ENCODE results near the gene TNFRSF6B. TPM values are rescaled to one million over a fixed set of nuclear protein-coding genes. Genes with fewer than 3 reads are reported as not detected.
"Not testable (repeated sequence)": the region's sequence is repeated elsewhere in the genome, so short reads cannot be mapped to it uniquely, and the experiment has no call there.

TNFRSF6B gene
- not detected for total RNA-seq

- Mint-ChIP-seq H3K27me3 (no peaks in the 10 kb centered on the region), H3K9me3 (ENCODE audit: low read depth) (no peaks in the 10 kb centered on the region), H3K4me3 (no peak within 1 kb of the TSS), H3K36me3 (peaks cover 10% of the 10 kb centered on the region), H3K4me1 (peaks cover 22% of the 10 kb centered on the region), H3K27ac (no peak within 1 kb of the TSS)
- ATAC-seq, result peak; percentile 8
- CTCF ChIA-PET, result interaction anchor here (0.7 to 2.3 kb wide), 3 partner anchors 11 to 64 kb away, joined by 3 to 7 read pairs (median 3); partner anchors contain the start of genes ARFRP1 and ZGPAT
- no peak for DNase-seq
These were observed at the start of gene TNFRSF6B for GRCh38 chr20:63696628-63697356. Gene TNFRSF6B, plus strand, starts transcription at chr20:63696652. Its CDS starts 116 bp downstream, at chr20:63696768.

- ATAC-seq (no peak), DNase-seq (no peak)
- Mint-ChIP-seq H3K4me3 (no peak overlapping the region), H3K4me1 (peaks cover 3% of the 10 kb centered on the region), H3K27ac (no peak overlapping the region), H3K27me3 (peaks cover 6% of the 10 kb centered on the region), H3K9me3 (ENCODE audit: low read depth) (no peaks in the 10 kb centered on the region), H3K36me3 (no peaks in the 10 kb centered on the region)
- CTCF ChIA-PET, result interaction anchor here (0.8 to 1.0 kb wide), 3 partner anchors 35 to 472 kb away, joined by 3 read pairs; no protein-coding TSS in a partner anchor
These were observed 48.3 kb upstream of the TNFRSF6B start for GRCh38 chr20:63648190-63648589.

- peaks cover 6% of the 10 kb centered on the region for H3K27me3 Mint-ChIP-seq
- no peak overlapping the region for H3K4me3 Mint-ChIP-seq
- no peak for DNase-seq
- no peaks in the 10 kb centered on the region for H3K36me3 Mint-ChIP-seq
- ATAC-seq, result no peak
- H3K27ac Mint-ChIP-seq, result no peak overlapping the region
- CTCF ChIA-PET, result no interaction called here
- no peaks in the 10 kb centered on the region for H3K9me3 Mint-ChIP-seq (ENCODE audit: low read depth)
- peaks cover 7% of the 10 kb centered on the region for H3K4me1 Mint-ChIP-seq
These were observed 47.4 kb upstream of the TNFRSF6B start for GRCh38 chr20:63648895-63649589.

- H3K9me3 Mint-ChIP-seq (ENCODE audit: low read depth); ATAC-seq; H3K36me3 Mint-ChIP-seq; H3K27ac Mint-ChIP-seq; H3K27me3 Mint-ChIP-seq; CTCF ChIA-PET; H3K4me3 Mint-ChIP-seq; DNase-seq: not testable (repeated sequence)
- peaks cover 15% of the 10 kb centered on the region for H3K4me1 Mint-ChIP-seq
These were observed 46.0 kb upstream of the TNFRSF6B start for GRCh38 chr20:63650486-63650885.

- H3K9me3 Mint-ChIP-seq (ENCODE audit: low read depth), result no peaks in the 10 kb centered on the region
- no peaks in the 10 kb centered on the region for H3K36me3 Mint-ChIP-seq
- peaks cover 15% of the 10 kb centered on the region for H3K4me1 Mint-ChIP-seq
- CTCF ChIA-PET, result interaction anchor here (1.0 kb wide), 1 partner anchor 10 kb away, joined by 5 read pairs; no protein-coding TSS in a partner anchor
- peak overlapping the region; percentile 36 for H3K4me3 Mint-ChIP-seq
- no peak overlapping the region for H3K27ac Mint-ChIP-seq
- ATAC-seq (no peak), DNase-seq (no peak)
- H3K27me3 Mint-ChIP-seq, result peaks cover 6% of the 10 kb centered on the region
These were observed 44.6 kb upstream of the TNFRSF6B start for GRCh38 chr20:63651942-63652191.

- no peak for DNase-seq
- peaks cover 20% of the 10 kb centered on the region for H3K4me1 Mint-ChIP-seq
- H3K27me3 Mint-ChIP-seq, result peaks cover 6% of the 10 kb centered on the region
- no peaks in the 10 kb centered on the region for H3K36me3 Mint-ChIP-seq
- H3K4me3 Mint-ChIP-seq, result peak overlapping the region; percentile 36
- no peaks in the 10 kb centered on the region for H3K9me3 Mint-ChIP-seq (ENCODE audit: low read depth)
- CTCF ChIA-PET, result interaction anchor here (1.0 to 1.5 kb wide), 2 partner anchors 10 to 11 kb away, joined by 5 to 7 read pairs; no protein-coding TSS in a partner anchor
- peak; percentile 40 for ATAC-seq
- H3K27ac Mint-ChIP-seq, result no peak overlapping the region
These were observed 44.1 kb upstream of the TNFRSF6B start for GRCh38 chr20:63652192-63652980.

- DNase-seq (peak; percentile 84), ATAC-seq (peak; percentile 56)
- Mint-ChIP-seq H3K36me3 (no peaks in the 10 kb centered on the region), H3K27me3 (peaks cover 6% of the 10 kb centered on the region), H3K4me3 (peak within 1 kb of the TSS; percentile 70), H3K27ac (peak within 1 kb of the TSS; percentile 56), H3K9me3 (ENCODE audit: low read depth) (no peaks in the 10 kb centered on the region), H3K4me1 (peaks cover 26% of the 10 kb centered on the region)
- CTCF ChIA-PET, result interaction anchor here (1.1 to 1.5 kb wide), 2 partner anchors 12 to 28 kb away, joined by 4 to 7 read pairs; no protein-coding TSS in a partner anchor
These were observed 43.1 kb upstream of the TNFRSF6B start, which contains the start of gene STMN3 for GRCh38 chr20:63653041-63653973. Gene STMN3, minus strand, starts transcription at chr20:63653424. Its CDS starts 79 bp downstream, at chr20:63653345.

- Mint-ChIP-seq H3K27me3 (peaks cover 6% of the 10 kb centered on the region), H3K36me3 (no peaks in the 10 kb centered on the region), H3K27ac (peak overlapping the region; percentile 56), H3K4me3 (peak overlapping the region; percentile 70), H3K9me3 (ENCODE audit: low read depth) (no peaks in the 10 kb centered on the region), H3K4me1 (peaks cover 31% of the 10 kb centered on the region)
- no peak for ATAC-seq
- CTCF ChIA-PET, result interaction anchor here (1.0 to 1.5 kb wide), 3 partner anchors 12 to 29 kb away, joined by 3 to 7 read pairs (median 4); no protein-coding TSS in a partner anchor
- no peak for DNase-seq
These were observed 42.3 kb upstream of the TNFRSF6B start for GRCh38 chr20:63653974-63654668.

- H3K27me3 Mint-ChIP-seq, result peaks cover 6% of the 10 kb centered on the region
- no peak for DNase-seq
- H3K4me3 Mint-ChIP-seq, result no peak overlapping the region
- ATAC-seq, result no peak
- CTCF ChIA-PET, result interaction anchor here (1.0 kb wide), 1 partner anchor 13 kb away, joined by 3 read pairs; no protein-coding TSS in a partner anchor
- no peaks in the 10 kb centered on the region for H3K9me3 Mint-ChIP-seq (ENCODE audit: low read depth)
- peaks cover 2% of the 10 kb centered on the region for H3K36me3 Mint-ChIP-seq
- peaks cover 39% of the 10 kb centered on the region for H3K4me1 Mint-ChIP-seq
- no peak overlapping the region for H3K27ac Mint-ChIP-seq
These were observed 41.2 kb upstream of the TNFRSF6B start for GRCh38 chr20:63655249-63655648.

GRCh38 chr20:63656451-63656850, 40.0 kb upstream of the TNFRSF6B start:
- Mint-ChIP-seq H3K27ac (no peak overlapping the region), H3K4me3 (no peak overlapping the region), H3K36me3 (peaks cover 2% of the 10 kb centered on the region), H3K27me3 (peaks cover 3% of the 10 kb centered on the region), H3K4me1 (peaks cover 39% of the 10 kb centered on the region), H3K9me3 (ENCODE audit: low read depth) (no peaks in the 10 kb centered on the region)
- ATAC-seq (no peak), DNase-seq (no peak)
- CTCF ChIA-PET, result no interaction called here

- Mint-ChIP-seq H3K27me3 (no peaks in the 10 kb centered on the region), H3K4me1 (peaks cover 36% of the 10 kb centered on the region), H3K27ac (peak overlapping the region; percentile 93), H3K4me3 (peak overlapping the region; percentile 95), H3K36me3 (peaks cover 5% of the 10 kb centered on the region), H3K9me3 (ENCODE audit: low read depth) (no peaks in the 10 kb centered on the region)
- DNase-seq (no peak), ATAC-seq (no peak)
- CTCF ChIA-PET, result interaction anchor here (1.0 to 1.9 kb wide), 10 partner anchors 15 to 208 kb away, joined by 3 to 14 read pairs (median 4); partner anchors contain the start of genes HELZ2, LIME1 and TPD52L2
These were observed 39.1 kb upstream of the TNFRSF6B start for GRCh38 chr20:63657260-63657936.
